ENCODE measurements around the gene PIK3C3. TPM values are rescaled to one million over a fixed set of nuclear protein-coding genes. Genes with fewer than 3 reads are reported as not detected.

PIK3C3 gene
- total RNA-seq, 1 donor from 2014 or later: 62.8 TPM

DNA sequence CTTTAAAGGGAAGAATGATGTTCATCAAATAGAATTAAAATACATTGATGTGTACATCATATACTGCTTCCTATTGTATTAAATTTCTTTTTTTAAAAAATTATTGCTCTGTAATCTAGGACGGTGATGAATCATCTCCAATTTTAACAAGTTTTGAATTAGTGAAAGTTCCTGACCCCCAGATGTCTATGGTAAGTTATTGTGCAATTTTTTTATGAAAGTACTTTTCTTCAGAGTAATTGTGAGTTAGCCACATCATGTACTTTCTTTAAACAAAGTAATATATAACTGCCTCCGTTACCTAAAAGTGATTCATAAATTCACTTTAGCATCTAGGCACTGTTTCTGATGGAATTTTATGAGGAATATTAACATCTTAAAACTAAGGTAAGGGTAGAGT lies 38.1 kb downstream of the PIK3C3 start:
- no peak for DNase-seq (ENCODE audit: low spot score)
- H3K9me3 Mint-ChIP-seq (ENCODE audit: unreplicated experiment): no peaks in the 10 kb centered on the region
- no peaks in the 10 kb centered on the region for H3K27me3 Mint-ChIP-seq (ENCODE audit: unreplicated experiment)
- TF ChIP-seq, protein P1, sequence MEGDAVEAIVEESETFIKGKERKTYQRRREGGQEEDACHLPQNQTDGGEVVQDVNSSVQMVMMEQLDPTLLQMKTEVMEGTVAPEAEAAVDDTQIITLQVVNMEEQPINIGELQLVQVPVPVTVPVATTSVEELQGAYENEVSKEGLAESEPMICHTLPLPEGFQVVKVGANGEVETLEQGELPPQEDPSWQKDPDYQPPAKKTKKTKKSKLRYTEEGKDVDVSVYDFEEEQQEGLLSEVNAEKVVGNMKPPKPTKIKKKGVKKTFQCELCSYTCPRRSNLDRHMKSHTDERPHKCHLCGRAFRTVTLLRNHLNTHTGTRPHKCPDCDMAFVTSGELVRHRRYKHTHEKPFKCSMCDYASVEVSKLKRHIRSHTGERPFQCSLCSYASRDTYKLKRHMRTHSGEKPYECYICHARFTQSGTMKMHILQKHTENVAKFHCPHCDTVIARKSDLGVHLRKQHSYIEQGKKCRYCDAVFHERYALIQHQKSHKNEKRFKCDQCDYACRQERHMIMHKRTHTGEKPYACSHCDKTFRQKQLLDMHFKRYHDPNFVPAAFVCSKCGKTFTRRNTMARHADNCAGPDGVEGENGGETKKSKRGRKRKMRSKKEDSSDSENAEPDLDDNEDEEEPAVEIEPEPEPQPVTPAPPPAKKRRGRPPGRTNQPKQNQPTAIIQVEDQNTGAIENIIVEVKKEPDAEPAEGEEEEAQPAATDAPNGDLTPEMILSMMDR (IDR thresholded peaks at IDR 0.05; ENCODE audit: unreplicated experiment): no peak
- H3K4me1 Mint-ChIP-seq (ENCODE audit: unreplicated experiment): no peaks in the 10 kb centered on the region
- no peak overlapping the region for H3K27ac Mint-ChIP-seq (ENCODE audit: unreplicated experiment)
- peaks cover 2% of the 10 kb centered on the region for H3K36me3 Mint-ChIP-seq (ENCODE audit: low read depth, unreplicated experiment)
- no peak overlapping the region for H3K4me3 Mint-ChIP-seq (ENCODE audit: unreplicated experiment)

DNA sequence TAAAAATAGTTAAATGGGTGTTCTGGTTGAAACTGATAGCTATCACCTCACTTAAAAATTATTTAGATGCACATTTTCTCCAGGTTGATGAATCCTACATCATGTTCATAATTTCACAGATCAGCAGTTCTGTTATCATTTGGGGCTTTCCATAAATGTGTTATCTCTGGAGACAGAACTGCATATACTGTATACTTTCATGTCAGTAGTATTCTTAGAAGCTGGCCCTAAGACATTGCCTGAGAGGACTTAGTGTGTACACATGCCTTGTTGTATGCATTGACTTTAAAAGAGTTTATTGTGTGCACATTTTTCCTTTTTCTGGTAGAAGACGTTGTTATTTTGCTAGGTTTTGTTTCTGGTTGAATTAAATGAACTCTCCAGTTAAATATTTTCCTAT lies 41.0 kb downstream of the PIK3C3 start:
- Mint-ChIP-seq H3K4me1 (ENCODE audit: unreplicated experiment) (no peaks in the 10 kb centered on the region), H3K36me3 (ENCODE audit: low read depth, unreplicated experiment) (peaks cover 8% of the 10 kb centered on the region), H3K27me3 (ENCODE audit: unreplicated experiment) (no peaks in the 10 kb centered on the region), H3K27ac (ENCODE audit: unreplicated experiment) (no peak overlapping the region), H3K4me3 (ENCODE audit: unreplicated experiment) (no peak overlapping the region), H3K9me3 (ENCODE audit: unreplicated experiment) (no peaks in the 10 kb centered on the region)
- DNase-seq (ENCODE audit: low spot score): no peak
- TF ChIP-seq, protein P1 (IDR thresholded peaks at IDR 0.05; ENCODE audit: unreplicated experiment): no peak

DNA sequence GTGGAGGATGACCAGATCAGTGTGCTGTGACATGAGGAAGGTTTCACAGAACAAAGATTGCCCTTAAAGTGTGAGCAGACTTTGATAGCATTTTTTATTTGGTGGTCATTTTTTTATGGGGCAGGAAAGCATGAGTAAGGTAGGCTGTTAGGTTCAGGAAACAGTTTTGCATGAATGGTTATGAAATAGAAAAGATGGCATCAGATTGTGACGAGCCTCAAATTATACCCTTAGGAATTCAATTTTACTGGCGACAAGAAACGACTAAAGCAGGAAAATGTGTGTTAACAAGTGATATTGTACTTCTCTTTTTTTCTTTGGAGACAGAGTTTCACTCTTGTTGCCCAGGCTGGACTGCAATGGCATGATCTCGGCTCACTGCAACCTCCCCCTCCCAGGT lies 44.7 kb downstream of the PIK3C3 start:
- TF ChIP-seq, protein P1 (IDR thresholded peaks at IDR 0.05; ENCODE audit: unreplicated experiment): no peak
- Mint-ChIP-seq H3K27ac (ENCODE audit: unreplicated experiment) (no peak overlapping the region), H3K27me3 (ENCODE audit: unreplicated experiment) (no peaks in the 10 kb centered on the region), H3K4me1 (ENCODE audit: unreplicated experiment) (no peaks in the 10 kb centered on the region), H3K36me3 (ENCODE audit: low read depth, unreplicated experiment) (peaks cover 21% of the 10 kb centered on the region), H3K4me3 (ENCODE audit: unreplicated experiment) (no peak overlapping the region), H3K9me3 (ENCODE audit: unreplicated experiment) (no peaks in the 10 kb centered on the region)
- DNase-seq (ENCODE audit: low spot score): no peak

DNA sequence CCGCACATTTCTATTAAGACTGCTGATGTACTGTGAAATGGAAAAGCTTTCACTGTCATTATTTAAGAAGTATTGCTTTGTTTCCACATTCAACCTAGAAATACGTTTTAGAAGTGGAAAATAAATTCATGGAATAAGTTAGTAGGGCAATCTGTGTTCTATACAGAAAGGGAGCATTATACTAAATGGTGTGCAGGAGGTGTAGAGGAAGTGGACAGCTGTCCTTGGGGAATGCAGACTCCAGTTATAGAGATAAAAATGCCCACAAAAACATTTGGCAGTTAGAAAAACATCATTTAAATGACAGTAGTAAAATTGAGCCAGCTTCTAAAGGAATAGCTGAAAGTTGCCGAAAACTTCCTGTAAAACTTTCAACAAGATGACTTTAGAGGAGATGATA lies 46.8 kb downstream of the PIK3C3 start:
- H3K27me3 Mint-ChIP-seq (ENCODE audit: unreplicated experiment): no peaks in the 10 kb centered on the region
- H3K36me3 Mint-ChIP-seq (ENCODE audit: low read depth, unreplicated experiment): peaks cover 21% of the 10 kb centered on the region

DNA sequence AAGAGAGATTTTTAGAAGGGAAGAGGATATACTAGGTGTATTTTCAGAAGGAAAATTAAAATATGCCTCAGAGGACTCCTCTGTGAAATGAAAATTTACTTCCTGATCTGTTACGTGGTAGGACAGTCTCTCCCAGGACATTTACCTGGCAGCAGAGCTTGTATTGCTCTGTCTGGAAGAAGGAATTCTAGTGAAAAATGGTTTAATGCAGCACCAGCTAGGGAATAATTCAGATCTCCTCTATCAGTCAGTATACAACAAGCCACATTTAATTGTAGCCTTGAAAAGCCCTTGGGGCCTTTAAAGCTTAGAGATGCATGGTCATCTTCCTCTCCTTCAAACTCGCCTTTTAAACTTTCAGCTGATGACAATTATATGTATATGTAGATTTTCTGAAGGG lies 49.6 kb downstream of the PIK3C3 start:
- H3K27me3 Mint-ChIP-seq (ENCODE audit: unreplicated experiment): no peaks in the 10 kb centered on the region
- TF ChIP-seq, protein P1 (IDR thresholded peaks at IDR 0.05; ENCODE audit: unreplicated experiment): no peak
- H3K9me3 Mint-ChIP-seq (ENCODE audit: unreplicated experiment): no peaks in the 10 kb centered on the region
- no peak overlapping the region for H3K27ac Mint-ChIP-seq (ENCODE audit: unreplicated experiment)
- DNase-seq (ENCODE audit: low spot score): no peak
- H3K36me3 Mint-ChIP-seq (ENCODE audit: low read depth, unreplicated experiment): peaks cover 21% of the 10 kb centered on the region
- H3K4me3 Mint-ChIP-seq (ENCODE audit: unreplicated experiment): no peak overlapping the region
- no peaks in the 10 kb centered on the region for H3K4me1 Mint-ChIP-seq (ENCODE audit: unreplicated experiment)

More for the DNA sequence above, 46.8 kb downstream of the PIK3C3 start:
- TF ChIP-seq, protein P1 (IDR thresholded peaks at IDR 0.05; ENCODE audit: unreplicated experiment): no peak
- no peaks in the 10 kb centered on the region for H3K9me3 Mint-ChIP-seq (ENCODE audit: unreplicated experiment)
- no peak overlapping the region for H3K4me3 Mint-ChIP-seq (ENCODE audit: unreplicated experiment)
- no peak for DNase-seq (ENCODE audit: low spot score)
- no peaks in the 10 kb centered on the region for H3K4me1 Mint-ChIP-seq (ENCODE audit: unreplicated experiment)
- no peak overlapping the region for H3K27ac Mint-ChIP-seq (ENCODE audit: unreplicated experiment)
